HUES6 (cell line): Measurements from ENCODE around the gene MRPL39.

Source experiments
- H3K27ac ChIP-seq: 2 replicates; pipeline ENCODE4 v1.7.0; 2013; ENCODE audit warnings: low read depth, mild to moderate bottlenecking, low read length, inconsistent platforms
- H3K27me3 ChIP-seq: 2 replicates; pipeline ENCODE4 v1.6.1; 2013; ENCODE audit warnings: low read length; ENCODE audit not compliant: control insufficient read depth, insufficient read depth
- H3K36me3 ChIP-seq: 2 replicates; pipeline ENCODE4 v1.6.1; 2013; ENCODE audit warnings: low read length; ENCODE audit not compliant: control insufficient read depth, insufficient read depth
- H3K4me1 ChIP-seq: 2 replicates; pipeline ENCODE4 v1.6.1; 2013; ENCODE audit warnings: low read length; ENCODE audit not compliant: control insufficient read depth, insufficient read depth
- H3K4me3 ChIP-seq: 2 replicates; pipeline ENCODE4 v1.5.1; 2013; ENCODE audit warnings: low read depth, low read length
- H3K9ac ChIP-seq: one replicate; pipeline ENCODE4 v1.6.1; 2013; ENCODE audit warnings: mild to moderate bottlenecking, low read length
- H3K9me3 ChIP-seq: 2 replicates; pipeline ENCODE4 v1.6.1; 2013; ENCODE audit warnings: low read depth, low read length; ENCODE audit not compliant: control insufficient read depth, insufficient read depth

MRPL39 gene

GRCh38 chr21:25579226-25580013 lies 27.9 kb downstream of the MRPL39 start:
- Histone ChIP-seq H3K36me3 (no peaks in the 10 kb centered on the region), H3K4me1 (no peaks in the 10 kb centered on the region), H3K9me3 (no peaks in the 10 kb centered on the region), H3K4me3 (no peak overlapping the region), H3K9ac (no peak overlapping the region), H3K27ac (no peak overlapping the region), H3K27me3 (no peaks in the 10 kb centered on the region)

DNA sequence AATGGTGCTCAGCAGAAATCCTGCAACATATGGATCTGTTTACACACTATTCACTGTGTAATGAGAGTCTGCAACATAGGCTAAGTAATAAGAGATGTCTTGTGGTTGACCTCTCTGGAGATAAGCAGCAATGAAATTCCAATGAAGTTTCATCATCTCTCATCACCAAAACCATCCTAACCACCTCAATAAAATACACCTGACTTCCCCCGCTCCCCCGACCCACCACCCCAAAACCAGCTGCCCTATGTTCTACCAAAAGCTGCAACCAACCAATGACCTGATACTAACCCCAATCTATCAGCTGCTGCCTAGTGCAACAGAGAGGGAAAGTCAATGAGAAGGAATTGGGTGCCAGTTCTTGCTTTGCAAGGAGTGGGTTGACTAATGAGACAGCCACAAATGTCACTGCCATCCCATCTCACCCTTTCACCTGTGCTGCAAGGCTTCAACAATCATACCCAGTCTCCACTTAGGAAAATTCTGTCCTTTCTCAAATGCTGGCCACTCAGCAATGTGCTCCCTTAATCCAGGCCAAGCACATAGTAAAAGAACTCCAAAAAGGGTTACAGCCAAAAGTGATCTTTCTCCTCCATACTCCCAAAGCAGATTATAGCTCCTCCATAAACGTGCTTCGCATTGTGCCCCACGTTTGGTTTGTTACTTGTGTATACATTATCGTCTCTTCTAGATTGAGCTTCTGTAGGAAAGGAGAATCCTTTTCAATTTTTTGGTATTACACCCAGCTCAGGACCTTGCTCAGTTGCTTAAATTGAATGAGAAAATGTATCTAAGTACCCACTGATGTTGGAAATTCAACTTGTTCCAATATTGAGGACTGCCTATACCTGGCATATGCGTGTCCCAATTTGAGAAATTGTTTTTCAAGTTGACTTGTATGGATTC lies 29.0 kb downstream of the MRPL39 start:
- no peaks in the 10 kb centered on the region for H3K36me3 ChIP-seq
- H3K4me3 ChIP-seq, result no peak overlapping the region
- H3K27ac ChIP-seq, result no peak overlapping the region
- no peak overlapping the region for H3K9ac ChIP-seq
- H3K4me1 ChIP-seq, result no peaks in the 10 kb centered on the region
- H3K9me3 ChIP-seq, result no peaks in the 10 kb centered on the region
- H3K27me3 ChIP-seq, result no peaks in the 10 kb centered on the region

- Histone ChIP-seq H3K27me3 (no peaks in the 10 kb centered on the region), H3K9me3 (no peaks in the 10 kb centered on the region), H3K4me3 (no peak overlapping the region), H3K9ac (no peak overlapping the region), H3K27ac (no peak overlapping the region), H3K4me1 (no peaks in the 10 kb centered on the region), H3K36me3 (no peaks in the 10 kb centered on the region)
Observed at GRCh38 chr21:25577424-25578055, 29.7 kb downstream of the MRPL39 start.

DNA sequence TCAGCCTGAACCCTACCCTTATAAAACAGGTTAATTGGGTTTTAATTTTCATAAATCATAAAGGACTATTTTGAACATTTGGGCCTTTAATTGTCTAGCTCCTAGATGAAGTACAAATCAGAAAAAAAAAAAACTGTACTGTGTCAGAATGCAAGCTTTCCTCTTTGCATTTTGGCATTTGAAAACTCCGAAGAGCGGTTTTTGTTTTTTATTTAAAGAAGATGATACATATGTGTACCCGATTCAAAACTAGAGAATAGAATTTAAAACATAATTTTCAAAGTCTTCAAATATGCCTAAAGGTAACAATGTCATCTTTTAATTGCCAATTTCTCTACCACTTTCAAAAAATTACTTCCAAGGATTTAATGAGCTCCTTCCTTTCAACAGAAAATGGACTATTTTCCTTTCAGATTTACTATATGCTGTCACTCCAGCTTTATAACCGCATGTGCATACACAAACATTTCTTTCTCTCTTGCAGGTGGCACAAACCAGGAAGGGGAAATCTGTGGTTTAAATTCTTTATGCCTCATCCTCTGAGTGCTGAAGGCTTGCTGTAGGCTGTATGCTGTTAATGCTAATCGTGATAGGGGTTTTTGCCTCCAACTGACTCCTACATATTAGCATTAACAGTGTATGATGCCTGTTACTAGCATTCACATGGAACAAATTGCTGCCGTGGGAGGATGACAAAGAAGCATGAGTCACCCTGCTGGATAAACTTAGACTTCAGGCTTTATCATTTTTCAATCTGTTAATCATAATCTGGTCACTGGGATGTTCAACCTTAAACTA lies 33.7 kb downstream of the MRPL39 start:
- H3K27me3 ChIP-seq, result no peaks in the 10 kb centered on the region
- no peak overlapping the region for H3K9ac ChIP-seq
- no peak overlapping the region for H3K4me3 ChIP-seq
- no peaks in the 10 kb centered on the region for H3K9me3 ChIP-seq
- no peaks in the 10 kb centered on the region for H3K4me1 ChIP-seq
- H3K36me3 ChIP-seq, result no peaks in the 10 kb centered on the region
- no peak overlapping the region for H3K27ac ChIP-seq

GRCh38 chr21:25572861-25573310 lies 34.4 kb downstream of the MRPL39 start:
- no peaks in the 10 kb centered on the region for H3K9me3 ChIP-seq
- no peak overlapping the region for H3K27ac ChIP-seq
- H3K4me1 ChIP-seq, result no peaks in the 10 kb centered on the region
- no peak overlapping the region for H3K9ac ChIP-seq
- no peak overlapping the region for H3K4me3 ChIP-seq
- no peaks in the 10 kb centered on the region for H3K36me3 ChIP-seq
- no peaks in the 10 kb centered on the region for H3K27me3 ChIP-seq

- H3K36me3 ChIP-seq, result 0 out of 2 replicates have a peak, but pooled peaks cover under 1% of the 10 kb centered on the region
- no peaks in the 10 kb centered on the region for H3K4me1 ChIP-seq
- H3K9ac ChIP-seq, result no peak overlapping the region
- no peak overlapping the region for H3K4me3 ChIP-seq
- no peaks in the 10 kb centered on the region for H3K27me3 ChIP-seq
- H3K9me3 ChIP-seq, result no peaks in the 10 kb centered on the region
- H3K27ac ChIP-seq, result no peak overlapping the region
Observed at GRCh38 chr21:25571726-25572121, 35.6 kb downstream of the MRPL39 start.

GRCh38 chr21:25569711-25570110 lies 37.6 kb downstream of the MRPL39 start:
- Histone ChIP-seq H3K4me1 (no peaks in the 10 kb centered on the region), H3K9ac (no peak overlapping the region), H3K27ac (no peak overlapping the region), H3K4me3 (no peak overlapping the region), H3K27me3 (no peaks in the 10 kb centered on the region), H3K9me3 (no peaks in the 10 kb centered on the region), H3K36me3 (0 out of 2 replicates have a peak, but pooled peaks cover 4% of the 10 kb centered on the region)

GRCh38 chr21:25569084-25569483 lies 38.2 kb downstream of the MRPL39 start:
- H3K27me3 ChIP-seq, result no peaks in the 10 kb centered on the region
- no peaks in the 10 kb centered on the region for H3K9me3 ChIP-seq
- H3K27ac ChIP-seq, result no peak overlapping the region
- H3K36me3 ChIP-seq, result 0 out of 2 replicates have a peak, but pooled peaks cover 4% of the 10 kb centered on the region
- no peak overlapping the region for H3K4me3 ChIP-seq
- H3K4me1 ChIP-seq, result no peaks in the 10 kb centered on the region
- no peak overlapping the region for H3K9ac ChIP-seq

- Histone ChIP-seq H3K9me3 (no peaks in the 10 kb centered on the region), H3K27ac (no peak overlapping the region), H3K27me3 (peaks cover 4% of the 10 kb centered on the region; the same call in 1 of the 2 replicates), H3K4me1 (no peaks in the 10 kb centered on the region), H3K4me3 (no peak overlapping the region), H3K36me3 (0 out of 2 replicates have a peak, but pooled peaks cover 4% of the 10 kb centered on the region), H3K9ac (no peak overlapping the region)
Observed at GRCh38 chr21:25568246-25568645, 39.0 kb downstream of the MRPL39 start.

DNA sequence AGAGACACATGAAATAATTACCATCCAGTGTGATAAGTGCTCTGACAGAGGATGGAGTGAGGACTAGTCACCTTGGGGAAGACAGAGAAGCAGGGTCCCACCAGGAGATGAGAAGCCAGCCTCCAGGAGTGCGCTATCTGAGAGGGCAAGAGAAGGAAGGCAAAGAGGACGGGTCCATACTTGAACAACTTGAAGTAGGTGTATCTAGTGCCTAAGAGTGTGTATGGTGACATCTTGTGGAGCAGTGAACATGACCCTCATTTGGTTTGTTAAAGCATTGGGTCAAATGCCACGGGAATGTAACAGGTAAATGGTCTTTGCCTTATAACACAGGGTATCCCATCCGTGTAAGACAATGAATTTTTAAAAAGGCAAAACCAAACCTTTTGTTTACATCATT lies 39.8 kb downstream of the MRPL39 start:
- no peak overlapping the region for H3K9ac ChIP-seq
- no peaks in the 10 kb centered on the region for H3K9me3 ChIP-seq
- 0 out of 2 replicates have a peak, but pooled peaks cover 4% of the 10 kb centered on the region for H3K36me3 ChIP-seq
- peaks cover 12% of the 10 kb centered on the region for H3K27me3 ChIP-seq
- 0 out of 2 replicates have a peak, but pooled peaks cover 4% of the 10 kb centered on the region for H3K4me1 ChIP-seq
- H3K27ac ChIP-seq, result no peak overlapping the region
- H3K4me3 ChIP-seq, result no peak overlapping the region
